ENCODE data around the gene ELK3.

DNA sequence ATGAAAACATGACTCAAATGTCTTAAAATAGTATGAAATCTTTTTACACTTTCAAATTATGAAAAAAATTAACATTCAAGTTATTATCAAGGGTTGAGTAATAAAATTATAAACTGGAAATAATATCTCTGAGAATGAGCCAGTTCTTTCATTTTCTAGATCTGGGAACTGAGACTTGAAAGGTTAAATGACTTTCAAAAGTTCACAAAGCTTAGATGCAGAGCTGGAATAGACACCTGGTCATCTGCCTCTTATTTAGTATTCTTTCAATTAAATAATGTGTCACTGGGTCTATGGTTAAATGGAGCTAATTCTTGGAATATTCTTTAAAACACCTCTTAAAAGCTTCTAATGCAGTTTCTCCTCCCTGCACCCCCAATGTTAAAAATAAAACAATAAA lies 119.4 kb downstream of the ELK3 start:
- TF ChIP-seq, protein P1, sequence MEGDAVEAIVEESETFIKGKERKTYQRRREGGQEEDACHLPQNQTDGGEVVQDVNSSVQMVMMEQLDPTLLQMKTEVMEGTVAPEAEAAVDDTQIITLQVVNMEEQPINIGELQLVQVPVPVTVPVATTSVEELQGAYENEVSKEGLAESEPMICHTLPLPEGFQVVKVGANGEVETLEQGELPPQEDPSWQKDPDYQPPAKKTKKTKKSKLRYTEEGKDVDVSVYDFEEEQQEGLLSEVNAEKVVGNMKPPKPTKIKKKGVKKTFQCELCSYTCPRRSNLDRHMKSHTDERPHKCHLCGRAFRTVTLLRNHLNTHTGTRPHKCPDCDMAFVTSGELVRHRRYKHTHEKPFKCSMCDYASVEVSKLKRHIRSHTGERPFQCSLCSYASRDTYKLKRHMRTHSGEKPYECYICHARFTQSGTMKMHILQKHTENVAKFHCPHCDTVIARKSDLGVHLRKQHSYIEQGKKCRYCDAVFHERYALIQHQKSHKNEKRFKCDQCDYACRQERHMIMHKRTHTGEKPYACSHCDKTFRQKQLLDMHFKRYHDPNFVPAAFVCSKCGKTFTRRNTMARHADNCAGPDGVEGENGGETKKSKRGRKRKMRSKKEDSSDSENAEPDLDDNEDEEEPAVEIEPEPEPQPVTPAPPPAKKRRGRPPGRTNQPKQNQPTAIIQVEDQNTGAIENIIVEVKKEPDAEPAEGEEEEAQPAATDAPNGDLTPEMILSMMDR (IDR thresholded peaks at IDR 0.05) = no peak
- no peak for TF ChIP-seq POLR2A (IDR thresholded peaks at IDR 0.05)
- no peak for TF ChIP-seq POLR2AphosphoS5 (IDR thresholded peaks at IDR 0.05)
